Stimulated activated CD4-positive, alpha-beta T cell treated with anti-CD3 and anti-CD28 coated beads, Interleukin-15, amount 100 ng/mL, for 1 hour (primary cell): ENCODE data around the gene CRYBG2.
"Not testable (repeated sequence)": the region's sequence is repeated elsewhere in the genome, so short reads cannot be mapped to it uniquely, and the experiment has no call there.

Experiments used
- DNase-seq, 2 donors: peaks; one replicate each; pipeline ENCODE4 v3.0.0-alpha.2; 2020; ENCODE audit warnings: low read depth in 1 of 2, low spot score in 1 of 2

The CRYBG2 gene

DNA sequence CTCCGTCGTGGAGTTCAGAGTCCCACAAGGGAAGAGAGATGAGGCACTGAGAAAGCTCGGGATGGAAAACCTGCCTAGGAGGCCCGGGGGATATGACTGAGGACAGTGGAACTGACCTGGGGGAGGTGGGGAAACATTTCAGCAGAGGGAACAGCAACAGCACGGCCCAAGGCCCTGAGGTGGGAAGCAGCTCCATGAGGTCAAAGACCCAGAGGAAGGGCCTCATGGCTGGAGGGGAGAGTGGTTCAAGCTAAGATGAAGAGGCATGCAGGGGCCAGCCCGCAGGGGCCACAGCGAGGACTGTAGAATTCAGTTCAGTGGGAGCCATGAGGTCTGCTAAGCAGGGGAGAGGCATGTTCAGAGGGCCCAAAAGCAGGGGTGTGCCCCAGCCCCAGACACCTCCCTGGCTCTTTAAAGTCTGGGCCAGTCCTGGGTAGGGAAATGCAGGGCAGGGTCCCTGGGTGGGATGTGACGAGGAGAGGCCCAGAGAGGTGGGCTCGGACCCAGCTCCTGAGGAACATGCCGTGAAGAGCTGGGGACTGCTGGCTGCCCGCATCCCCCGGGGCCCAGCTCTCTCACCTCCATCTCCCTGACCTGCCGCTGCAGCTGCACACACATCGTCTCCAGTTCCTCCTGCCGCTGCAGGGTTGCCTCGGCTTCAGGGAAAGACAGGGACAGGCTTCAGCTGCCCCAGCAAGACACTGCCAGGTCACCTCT, 57.4 kb downstream of the CRYBG2 start:
- no peak for DNase-seq

DNA sequence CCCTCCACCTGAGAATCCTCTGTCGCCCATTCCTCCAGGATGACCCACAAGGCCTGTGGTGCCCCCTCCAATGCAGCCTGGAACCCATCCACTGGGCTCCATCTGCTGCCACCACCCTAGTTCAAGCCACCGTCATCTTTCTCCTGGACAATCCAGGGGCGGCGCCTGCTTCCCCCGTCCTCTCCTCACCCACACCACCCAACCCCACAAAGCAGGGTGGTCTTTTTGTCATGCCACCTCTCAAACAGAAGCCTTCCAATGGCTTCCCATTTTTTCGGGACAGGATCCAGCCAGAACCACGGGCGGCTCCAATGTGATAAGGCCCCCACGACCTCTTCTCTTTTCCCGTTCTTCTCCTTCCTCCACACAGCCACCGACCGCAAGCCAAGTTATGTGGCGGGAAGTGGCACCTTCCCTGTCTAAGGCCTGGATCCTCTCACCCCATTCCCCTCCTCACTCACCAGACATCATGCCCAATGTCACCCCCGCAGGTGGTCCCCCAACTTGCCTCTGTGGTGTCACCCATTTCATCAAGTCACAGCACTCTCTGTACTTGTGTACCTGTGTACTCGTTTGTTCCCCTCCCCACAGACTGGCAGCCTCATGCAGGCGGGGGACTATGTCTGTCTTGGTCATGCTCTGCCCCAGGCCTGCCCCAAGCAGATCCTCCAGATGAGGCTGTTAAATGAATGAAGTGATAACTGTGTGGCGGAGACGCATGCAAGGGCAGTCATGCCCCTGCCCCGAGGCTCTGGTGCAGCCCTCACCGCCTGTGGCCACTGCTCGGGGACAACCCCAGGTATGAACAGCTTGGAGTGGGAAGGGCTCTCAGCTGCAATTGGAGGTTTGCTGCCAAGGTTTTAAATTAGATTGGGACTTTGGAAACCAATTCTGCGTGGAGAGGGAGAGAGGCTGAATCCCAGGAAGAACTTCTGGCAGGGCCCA, 58.5 kb downstream of the CRYBG2 start:
- no peak for DNase-seq

DNA sequence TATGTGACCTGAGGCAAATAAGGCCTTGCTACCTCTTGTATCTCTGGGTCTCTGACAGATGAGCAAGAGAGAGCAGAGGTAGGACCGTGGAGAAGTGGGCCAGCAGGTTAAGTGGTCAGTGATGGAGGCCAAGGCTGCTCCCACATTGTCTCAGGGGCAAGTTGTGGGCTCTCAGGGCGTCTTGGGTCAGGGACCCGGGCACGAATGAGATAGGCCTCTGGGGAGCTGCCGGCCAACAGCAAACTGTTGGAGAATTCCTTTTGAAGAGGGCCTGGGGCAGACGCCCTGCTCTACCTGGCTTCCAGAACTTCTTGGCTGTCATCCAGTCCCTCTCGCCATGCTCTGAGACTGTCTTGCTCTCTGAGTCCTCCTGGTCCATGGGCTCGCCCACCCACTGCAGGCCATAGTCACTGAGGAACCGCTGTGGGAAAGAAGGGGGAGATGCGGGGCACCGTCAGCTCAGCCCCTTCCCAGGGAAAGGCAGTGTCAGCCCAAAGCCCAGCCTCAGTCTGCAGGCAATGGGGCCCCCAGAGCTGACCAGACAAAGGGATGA, 59.9 kb downstream of the CRYBG2 start:
- no peak for DNase-seq

DNA sequence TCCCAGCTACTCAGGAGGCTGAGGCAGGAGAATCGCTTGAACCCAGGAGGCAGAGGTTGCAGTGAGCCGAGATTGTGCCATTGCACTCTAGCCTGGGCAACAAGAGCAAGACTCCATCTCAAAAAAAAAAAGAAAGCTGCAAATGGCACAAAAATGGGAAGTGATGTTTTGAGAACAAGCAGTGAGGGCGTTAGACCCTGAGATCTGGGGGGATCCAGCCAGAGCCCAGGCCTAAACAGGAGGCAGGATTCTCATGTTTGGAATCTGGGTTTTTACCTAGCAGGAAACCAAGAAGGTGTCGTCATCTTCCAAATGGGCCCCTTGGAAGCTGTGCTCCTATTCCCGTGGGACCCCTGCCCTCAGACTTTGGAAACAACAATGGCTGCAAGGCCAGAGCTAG, 61.2 kb downstream of the CRYBG2 start:
- not testable (repeated sequence) for DNase-seq

DNA sequence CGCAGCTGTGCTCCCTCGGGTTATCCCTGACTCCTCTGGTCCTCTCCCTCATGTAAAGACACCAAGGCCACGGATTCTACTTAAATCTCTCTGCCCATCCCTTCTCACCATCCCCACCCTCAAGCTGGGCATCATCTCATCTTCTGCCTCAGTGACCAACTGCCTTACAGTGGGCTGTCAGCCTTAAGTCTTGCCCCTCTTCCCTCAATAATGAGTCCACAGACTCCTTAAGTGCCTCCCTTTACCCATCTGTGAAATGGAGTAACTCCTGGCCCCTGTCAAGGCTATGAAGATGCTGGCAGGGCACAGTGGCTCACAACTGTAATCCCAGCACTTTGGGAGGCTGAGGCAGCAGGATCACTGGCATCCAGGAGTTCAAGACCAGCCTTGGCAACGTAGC, 62.0 kb downstream of the CRYBG2 start:
- DNase-seq = no peak

DNA sequence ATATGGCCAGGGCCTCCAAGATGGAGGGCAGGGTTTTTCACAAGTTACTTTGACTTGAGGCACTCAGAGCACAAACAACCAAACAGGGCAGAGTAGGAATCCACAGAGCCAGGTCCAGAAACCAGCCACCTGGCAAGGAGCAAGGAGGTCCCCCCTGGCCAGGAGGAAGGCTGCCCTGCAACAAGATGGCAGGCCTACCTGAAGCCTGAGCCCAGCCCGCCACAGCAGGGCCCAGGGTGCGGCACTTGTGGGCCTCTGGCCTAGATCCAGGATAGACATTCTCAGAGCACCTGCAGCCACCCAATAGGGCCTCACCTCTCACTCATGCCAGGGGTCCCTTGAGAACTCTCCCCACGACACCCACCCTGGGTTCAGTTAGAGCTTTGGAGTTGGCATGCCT, 62.5 kb downstream of the CRYBG2 start:
- DNase-seq = no peak

DNA sequence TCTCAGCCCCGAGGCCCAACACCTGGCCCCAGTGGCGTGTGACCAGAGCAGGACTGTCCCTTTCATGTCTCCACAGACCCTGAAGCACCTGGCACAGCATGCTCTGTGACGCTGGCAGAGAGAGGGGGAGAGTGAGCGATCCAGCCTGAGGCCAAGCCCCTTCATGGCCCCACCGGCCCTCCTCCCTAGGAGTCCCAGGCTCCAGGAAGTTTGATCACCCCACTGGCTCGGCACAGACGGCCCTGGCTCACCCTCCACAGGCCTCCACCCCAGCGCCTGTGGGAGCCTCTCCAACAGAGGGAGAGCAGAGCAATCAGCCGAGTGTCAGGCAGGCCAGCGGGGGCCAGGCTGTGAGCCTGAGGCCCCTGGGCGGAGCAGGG, 63.1 kb downstream of the CRYBG2 start:
- no peak for DNase-seq

DNA sequence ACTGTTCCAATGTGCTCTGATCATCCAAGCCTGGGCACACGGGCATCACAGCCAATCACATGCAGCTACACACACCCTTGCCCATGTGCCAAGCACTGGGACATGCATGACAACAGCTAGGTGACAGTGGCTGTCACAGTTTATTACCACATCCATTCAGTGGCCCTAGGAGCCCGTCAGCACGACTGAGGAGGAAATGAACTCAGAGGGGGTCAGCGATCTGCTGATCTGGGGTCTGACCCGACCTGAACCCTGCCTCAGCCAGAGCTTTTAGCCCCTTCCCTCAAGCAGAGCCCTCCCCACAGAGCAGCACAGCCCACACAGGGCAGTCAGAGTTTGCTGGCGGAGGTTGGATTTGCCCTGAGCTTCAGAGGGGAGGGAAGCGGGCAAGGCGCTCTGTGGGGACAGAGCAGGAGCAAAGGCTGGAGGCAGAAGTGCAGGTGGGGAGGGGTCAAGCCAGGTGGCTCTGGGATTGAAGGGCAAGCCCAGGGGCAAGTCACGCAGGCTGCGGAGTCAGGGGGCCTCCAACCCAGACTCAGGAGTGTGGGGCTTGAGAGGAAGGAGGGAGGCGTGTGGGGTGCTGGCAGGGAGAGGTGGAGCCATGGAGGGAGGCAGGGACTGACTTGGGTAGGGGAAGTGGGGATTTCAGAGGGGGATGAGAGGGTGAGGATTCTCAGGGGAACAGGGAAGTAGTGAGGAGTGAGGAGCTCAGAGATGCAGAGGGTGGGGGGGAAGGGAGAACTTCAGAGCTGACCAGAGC, 63.6 kb downstream of the CRYBG2 start:
- DNase-seq = no peak

DNA sequence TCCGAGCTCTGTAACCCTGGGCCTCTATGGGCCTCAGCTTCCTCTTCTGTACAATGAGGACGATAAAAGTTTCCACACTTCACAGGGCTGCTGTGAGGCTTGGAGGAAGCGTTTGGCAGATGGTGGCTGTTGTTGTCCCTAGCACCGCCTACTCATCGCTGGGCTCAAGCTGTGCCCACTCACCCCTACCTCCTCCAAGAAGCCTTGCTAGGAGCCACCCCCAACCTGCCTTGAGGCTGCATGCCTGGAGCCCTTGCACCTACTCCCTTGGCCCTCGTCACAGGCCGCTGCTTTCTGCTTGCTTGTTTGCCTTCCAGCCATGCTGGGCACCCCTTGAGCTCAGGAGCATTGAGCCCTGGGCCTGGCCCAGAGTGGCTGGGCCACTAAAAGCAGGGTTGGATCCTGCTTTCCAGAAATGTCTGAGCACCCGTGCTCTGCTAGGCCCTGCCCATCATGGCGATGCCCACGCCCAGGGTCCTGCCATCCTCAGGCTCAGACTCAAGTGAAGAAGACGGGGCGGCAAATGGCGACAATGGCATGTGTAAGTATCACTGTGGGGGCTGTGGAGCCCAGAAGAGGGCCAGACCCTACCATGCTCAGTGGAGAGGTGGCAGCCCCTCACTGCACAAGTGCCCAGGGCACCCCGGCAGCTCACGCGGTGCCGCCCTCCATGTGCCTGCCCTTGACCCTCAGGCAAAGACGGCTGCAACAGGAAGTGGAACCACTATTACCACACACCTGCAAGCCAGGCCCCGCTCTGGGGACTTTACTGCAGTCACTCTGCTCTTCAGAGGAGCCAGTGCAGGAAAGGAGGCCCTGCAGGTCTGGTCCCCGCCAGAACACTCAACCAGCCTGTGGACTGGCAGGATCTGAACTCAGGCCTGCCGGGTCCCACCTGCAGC, 64.5 kb downstream of the CRYBG2 start:
- DNase-seq = no peak

DNA sequence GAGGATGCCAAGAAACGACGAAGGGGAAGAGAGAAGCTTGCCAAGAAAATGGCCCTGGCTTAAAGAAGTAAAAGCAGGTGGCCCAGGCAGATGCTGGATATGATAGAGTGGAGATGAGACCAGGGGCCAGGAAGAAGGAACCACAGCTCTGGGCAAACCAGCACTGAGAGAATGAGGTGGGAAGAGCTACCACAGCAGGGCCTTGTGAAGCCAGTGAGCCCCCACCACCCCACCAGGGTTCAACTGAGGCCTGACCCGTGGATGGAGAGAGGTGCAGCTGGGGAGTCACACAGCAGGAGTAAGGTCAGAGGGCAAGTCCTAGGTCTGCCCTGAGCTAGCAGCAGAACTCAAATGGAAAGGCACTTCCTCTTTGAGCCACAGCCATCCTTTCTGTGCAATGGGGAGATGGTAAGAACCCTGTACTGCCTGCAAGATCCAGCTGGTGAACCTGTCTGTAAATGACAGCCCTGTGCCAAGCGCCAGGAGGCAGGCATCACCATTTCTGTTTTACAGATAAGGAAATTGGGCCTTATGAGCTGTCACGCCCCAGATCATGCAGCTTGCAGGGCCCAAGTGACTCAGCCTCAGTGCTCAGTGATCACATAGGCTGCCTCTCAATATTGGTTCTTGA, 65.5 kb downstream of the CRYBG2 start:
- peak in 1 of 2 donors; percentile 41 for DNase-seq

DNA sequence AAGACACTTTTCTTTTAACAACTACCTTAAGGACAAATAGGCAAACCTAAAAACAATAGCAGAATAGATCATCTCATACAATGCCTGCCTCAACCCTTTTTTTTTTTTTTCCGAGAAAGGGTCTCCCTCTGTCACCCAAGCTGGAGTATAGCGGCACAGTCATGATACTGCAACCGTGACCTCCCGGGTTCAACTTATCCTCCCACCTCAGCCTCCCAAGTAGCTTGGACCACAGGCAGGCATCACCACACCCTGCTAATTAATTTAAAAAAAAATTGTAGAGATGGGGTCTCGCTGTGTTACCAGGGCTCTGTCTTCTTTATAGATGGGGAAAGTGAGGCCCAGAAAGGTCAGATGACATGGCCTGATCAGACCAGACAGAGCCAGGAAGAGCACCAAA, 66.1 kb downstream of the CRYBG2 start:
- no peak for DNase-seq

DNA sequence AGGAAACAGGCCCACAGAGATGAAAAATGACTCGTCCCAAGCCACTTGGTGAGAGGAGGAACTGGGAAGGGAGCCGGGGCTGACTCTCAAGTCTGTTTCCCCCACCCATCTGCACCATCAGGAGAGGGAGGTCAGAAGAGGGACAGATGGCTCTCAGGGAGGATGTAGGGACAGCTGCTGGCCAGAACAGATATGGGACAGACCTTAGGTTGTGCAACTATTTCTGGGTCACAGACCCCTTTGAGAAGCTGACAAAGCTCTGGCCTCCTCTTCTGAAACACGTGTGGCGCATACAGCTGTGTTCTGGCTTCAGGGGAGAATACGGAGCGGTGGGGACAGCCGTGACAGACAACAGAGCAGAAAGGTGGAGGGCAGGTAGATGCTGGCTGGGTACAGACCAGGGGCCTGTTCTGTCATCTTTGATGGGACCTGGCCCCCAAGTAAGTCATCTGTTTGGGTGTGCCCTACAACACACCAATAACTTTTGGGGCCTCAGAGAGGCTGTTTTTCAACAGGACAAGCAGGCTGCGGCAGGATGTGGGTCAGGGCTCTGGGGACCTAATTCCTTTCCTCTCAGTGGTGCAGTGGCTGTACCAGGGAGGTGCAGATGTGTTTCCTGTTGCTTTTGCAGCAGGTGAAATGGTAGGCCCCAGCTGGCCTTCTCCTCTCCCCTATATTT, 66.8 kb downstream of the CRYBG2 start:
- peak in 1 of 2 donors; percentile 49 for DNase-seq

DNA sequence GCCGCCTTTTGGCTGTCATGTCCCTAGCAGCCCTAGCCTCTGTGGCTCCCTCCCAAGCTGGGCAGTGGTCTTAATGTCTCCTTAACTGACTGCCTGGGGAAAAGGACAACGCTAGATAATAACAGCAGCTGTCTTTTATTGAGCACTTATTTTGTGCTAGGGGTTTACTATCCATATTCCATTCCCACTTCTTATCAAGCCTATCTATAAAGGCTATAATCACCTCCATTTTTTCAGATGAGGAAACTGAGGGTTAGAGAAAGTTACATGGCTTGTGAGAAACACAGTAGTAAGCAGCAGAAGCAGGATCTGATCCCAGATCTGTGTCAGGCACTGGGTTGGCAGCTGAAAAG, 67.9 kb downstream of the CRYBG2 start:
- no peak for DNase-seq

DNA sequence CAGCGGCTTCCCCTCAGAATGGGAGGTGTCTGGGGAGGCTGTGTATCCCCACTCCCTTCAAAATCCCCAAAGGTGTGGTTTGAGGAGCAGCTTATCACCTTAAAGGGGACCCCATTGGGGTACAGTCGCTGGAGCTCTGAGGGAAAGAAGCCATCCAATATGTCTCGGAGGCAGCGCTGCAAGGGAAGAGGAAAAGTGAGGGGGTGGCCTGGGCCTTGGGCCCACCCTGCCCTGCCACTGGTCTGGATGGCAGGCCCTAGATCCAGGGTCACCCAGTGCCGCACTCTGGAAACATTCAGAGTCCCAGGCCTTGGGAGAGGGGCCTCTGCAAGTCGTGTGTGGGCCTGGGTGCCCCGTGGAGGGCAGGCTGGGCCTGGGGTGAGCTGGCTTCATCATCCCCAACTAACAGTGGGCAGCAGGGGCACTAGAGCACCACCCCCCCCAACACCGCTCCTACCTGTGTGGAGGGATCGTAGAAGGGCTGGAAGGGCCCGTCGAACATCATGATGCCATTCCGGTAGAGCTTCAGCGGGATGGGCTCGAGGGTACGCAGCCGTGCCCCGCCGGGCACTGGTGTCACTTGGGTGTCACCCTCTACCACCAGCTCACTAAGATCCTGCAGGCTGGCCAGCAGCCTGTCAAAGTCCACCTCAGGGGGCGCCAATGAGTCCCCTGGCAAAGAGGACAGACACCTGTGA, 68.4 kb downstream of the CRYBG2 start:
- no peak for DNase-seq

DNA sequence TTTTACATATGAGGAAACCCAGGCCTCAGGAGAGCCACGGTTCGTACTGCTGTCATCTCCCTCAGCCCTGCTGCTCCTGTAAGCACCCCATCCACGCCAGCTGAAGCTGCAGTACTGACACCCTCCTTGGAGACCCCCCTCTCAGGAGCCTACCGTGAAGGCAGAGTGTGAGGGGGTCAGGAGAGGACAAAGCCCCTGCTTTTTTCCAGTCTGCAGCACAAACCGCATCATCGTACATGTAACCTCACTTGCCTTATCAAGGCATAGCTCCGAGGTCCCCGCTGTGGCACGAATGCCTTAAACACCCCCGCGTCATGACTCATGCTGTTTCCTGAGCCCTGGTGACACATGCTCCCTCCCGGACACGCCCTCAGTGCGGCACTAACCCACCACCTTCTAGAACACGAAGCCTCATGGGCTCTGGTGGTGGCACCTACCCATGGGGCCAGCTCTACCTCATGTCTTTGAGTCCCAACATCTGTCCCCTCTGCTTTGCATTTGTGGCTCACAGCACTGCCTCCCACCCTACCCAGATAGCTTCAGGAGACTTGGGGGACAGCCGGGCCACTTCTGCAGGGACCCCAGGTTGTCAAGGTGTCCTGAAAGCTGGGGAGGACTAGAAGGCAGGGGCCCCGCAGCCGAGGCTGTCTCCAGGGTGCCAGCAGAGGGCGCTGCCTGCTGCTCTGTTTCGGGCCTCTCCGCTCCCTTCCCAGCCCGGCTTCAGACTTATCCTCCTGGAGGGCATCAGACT, 69.2 kb downstream of the CRYBG2 start:
- peak; percentile 80 to 86 for DNase-seq

DNA sequence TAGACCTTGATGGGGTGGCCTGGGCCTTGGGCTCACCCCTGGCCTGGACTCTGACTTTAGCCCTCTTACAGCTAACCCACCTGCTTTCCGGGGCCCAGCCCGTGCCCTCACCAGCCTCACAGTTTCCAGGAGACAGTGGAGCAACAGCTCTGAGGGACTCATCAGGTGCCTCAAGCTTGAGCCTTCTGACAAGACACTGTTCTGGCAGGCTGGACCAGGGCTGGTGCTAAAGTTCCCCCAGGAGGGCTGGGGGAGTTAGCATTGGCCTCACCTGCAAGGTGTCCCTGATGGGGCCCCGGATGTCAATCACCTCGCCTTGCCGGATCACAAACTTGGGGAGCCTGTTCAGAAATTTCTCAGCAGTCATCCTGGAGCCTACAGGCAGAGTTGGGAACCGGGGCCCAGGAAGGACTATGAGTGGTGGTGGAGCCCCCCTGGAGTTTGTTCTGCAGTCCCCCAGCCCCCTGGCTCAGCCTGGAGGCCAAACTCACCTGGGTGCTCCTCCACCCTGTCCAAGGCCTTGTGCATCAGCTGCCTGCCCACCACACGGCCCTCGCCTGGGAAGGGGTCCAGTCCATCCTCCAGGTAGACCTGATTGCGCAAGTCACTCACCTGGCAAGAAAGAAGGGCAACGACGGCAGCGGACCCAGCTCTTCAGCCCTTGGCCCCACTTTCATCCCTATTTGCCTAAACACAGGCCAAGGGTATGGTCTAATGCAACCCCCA, 69.9 kb downstream of the CRYBG2 start:
- DNase-seq = no peak

DNA sequence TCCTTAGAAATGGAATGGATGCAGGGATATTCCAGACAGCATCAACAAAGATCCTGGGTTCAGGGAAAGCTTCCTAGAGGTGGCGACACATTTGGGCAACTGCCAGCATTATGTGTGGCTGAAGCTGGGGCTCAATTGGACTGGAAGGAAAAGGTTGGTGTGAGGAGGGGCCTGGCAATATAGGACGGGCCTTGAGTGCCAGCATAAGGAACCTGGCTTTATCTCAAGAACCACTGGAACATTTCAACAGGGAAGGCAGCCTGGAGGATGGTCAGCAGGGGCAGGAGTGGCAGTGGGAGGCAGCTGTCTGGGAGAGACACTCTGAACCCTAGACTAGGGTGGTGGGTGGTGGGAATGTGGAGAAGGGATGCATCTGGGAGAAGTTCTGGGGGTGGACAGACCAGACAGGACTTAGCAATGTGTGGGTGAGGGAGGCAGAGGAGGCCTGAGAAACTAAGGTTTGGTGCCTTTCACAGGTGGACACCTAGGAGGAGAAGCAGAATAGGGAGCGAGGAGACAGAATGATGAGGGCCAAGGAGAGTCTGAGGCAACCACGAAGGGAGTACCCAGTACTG, 70.6 kb downstream of the CRYBG2 start:
- DNase-seq = no peak
